GM10266 (cell line): Measurements from ENCODE around the gene AKAP11.
"Not testable (repeated sequence)": the region's sequence is repeated elsewhere in the genome, so short reads cannot be mapped to it uniquely, and the experiment has no call there.

Experiments used
- DNase-seq: peaks from one replicate; pipeline ENCODE4 v3.0.0; 2012; ENCODE audit errors: extremely low spot score
- TF ChIP-seq, protein P1 (sequence below): IDR thresholded peaks from 2 replicates; pipeline ENCODE4 v1.5.1; 2012; ENCODE audit warnings: mild to moderate bottlenecking, low read depth; ENCODE audit not compliant: control insufficient read depth, insufficient read depth; ENCODE audit errors: missing control alignments

The AKAP11 gene, protein sequence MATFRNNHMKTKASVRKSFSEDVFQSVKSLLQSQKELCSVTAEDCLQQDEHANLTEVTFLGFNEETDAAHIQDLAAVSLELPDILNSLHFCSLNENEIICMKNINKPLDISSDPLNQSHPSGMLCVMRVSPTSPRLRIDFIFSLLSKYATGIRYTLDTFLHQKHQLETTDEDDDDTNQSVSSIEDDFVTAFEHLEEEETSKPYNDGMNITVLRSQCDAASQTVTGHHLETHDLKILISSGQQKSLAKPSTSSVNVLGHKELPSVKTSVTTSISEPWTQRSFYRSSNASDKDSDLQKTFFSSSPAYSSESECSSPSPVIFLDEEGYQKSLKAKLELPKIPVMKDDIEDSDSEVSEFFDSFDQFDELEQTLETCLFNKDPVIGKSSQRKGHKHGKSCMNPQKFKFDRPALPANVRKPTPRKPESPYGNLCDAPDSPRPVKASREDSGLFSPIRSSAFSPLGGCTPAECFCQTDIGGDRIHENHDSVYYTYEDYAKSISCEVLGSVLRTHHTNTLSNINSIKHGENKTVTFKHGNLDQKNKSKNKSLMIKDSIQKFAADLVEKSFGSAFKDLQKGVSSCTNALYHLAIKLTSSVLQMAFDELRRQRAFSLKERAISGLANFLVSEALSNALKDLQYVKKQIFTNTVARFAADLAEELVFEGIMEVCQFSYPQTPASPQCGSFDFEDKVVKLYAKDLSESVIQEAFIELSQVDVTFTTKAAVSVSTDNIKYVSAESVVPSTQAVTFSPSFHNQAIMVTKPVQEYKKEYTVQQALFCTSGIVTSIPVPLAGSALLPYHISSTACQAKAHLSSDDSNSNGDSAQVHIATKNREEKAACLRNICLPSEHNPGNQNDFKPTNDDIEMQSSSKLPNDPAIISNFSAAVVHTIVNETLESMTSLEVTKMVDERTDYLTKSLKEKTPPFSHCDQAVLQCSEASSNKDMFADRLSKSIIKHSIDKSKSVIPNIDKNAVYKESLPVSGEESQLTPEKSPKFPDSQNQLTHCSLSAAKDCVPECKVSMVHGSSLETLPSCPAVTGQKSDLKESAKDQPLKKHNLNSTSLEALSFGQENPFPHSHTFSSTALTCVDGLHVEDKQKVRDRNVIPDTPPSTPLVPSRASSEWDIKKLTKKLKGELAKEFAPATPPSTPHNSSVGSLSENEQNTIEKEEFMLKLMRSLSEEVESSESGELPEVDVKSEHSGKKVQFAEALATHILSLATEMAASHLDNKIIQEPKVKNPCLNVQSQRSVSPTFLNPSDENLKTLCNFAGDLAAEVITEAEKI (N-terminal part only)

DNA sequence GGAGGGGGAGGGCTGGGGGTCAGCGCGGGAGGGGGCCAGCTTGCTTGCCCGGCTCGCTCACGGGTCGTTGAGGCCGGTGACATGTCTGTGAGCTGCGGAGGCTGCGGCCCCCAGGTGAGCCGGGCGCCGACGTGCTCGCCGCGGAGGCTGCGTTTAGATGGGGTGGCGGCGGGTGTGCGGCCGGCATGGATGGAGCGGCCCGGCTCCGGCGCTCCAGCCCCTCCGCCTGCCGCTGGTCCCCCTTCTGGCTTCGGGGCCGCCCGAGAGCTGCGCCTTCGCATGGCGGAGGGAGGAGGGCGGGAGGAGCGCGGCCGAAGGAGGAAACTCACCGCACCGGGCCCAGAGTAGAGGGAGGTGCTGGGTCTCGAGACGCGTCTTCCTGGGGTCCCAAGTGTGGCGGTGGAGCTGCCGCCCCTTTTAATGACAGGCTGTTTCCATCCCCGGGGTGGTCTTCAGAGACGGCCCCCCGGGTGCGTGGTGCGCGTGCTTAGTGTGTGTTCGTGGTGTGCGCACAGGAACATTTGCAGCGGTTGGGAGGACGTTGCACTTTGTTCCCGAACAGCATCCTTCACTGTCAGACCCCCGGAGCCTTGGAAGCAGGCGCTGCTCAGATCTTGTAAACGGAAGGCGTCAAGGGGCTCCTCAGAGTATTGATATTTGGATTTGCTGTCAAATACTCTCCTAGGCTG is at the start of gene AKAP11:
Gene AKAP11 (plus strand): TSS at position 38 of the 689 bp plus-strand sequence. CDS start 14,197 bp downstream, outside the sequence.
- TF ChIP-seq, protein P1, sequence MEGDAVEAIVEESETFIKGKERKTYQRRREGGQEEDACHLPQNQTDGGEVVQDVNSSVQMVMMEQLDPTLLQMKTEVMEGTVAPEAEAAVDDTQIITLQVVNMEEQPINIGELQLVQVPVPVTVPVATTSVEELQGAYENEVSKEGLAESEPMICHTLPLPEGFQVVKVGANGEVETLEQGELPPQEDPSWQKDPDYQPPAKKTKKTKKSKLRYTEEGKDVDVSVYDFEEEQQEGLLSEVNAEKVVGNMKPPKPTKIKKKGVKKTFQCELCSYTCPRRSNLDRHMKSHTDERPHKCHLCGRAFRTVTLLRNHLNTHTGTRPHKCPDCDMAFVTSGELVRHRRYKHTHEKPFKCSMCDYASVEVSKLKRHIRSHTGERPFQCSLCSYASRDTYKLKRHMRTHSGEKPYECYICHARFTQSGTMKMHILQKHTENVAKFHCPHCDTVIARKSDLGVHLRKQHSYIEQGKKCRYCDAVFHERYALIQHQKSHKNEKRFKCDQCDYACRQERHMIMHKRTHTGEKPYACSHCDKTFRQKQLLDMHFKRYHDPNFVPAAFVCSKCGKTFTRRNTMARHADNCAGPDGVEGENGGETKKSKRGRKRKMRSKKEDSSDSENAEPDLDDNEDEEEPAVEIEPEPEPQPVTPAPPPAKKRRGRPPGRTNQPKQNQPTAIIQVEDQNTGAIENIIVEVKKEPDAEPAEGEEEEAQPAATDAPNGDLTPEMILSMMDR: no peak
- DNase-seq: no peak

DNA sequence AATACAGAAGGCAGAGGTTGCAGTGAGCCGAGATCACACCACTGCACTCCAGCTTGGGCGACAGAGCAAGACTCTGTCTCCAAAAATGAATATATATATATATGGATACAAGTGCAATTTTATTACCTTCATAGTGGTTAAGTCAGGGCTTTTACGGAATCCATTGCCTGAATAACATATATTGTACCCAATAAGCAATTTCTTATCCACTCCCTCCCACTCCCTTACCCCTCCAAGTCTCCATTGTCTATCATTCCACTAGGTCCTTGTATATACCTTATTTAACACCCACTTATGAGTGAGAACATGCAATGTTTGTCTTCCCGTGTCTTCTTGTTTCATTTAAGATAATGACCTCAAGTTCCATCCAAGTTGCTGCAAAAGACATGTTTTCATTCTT is 48.3 kb upstream of the AKAP11 start:
- TF ChIP-seq, protein P1: no peak
- DNase-seq: no peak

DNA sequence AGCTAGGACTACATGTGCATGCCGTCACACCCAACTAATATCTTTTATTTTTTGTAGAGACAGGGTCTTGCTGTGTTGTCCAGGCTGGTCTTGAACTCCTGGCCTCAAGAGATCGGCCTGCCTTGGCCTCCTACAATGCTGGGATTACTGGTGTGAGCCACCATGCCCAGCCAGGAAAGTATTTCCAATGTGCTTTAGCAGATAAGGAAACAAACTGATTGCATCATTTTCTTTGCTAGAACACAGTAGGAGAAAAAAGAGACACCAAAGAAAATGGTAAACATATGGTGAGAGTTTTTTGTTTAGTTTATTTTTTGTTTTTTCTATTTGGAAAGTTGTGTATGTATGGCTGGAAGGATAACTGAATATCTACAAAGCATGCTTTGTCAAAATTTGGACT is 46.9 kb upstream of the AKAP11 start:
- TF ChIP-seq, protein P1: no peak
- no peak for DNase-seq

DNA sequence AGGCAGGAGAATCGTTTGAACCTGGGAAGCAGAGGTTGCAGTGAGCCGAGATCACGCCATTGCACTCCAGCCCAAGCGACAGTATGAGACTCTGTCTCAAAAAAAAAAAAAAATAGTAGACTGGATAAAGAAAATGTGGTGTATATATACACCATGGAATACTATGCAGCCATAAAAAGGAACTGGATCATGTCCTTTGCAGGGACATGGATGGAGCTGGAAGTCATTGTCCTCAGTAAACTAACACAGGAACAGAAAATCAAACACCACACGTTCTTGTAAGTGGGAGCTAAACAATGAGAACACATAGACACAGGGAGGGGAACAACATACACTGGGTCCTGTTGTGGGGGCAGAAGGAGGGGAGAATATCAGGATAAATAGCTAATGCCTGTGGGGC is 45.2 kb upstream of the AKAP11 start:
- DNase-seq: not testable (repeated sequence)

DNA sequence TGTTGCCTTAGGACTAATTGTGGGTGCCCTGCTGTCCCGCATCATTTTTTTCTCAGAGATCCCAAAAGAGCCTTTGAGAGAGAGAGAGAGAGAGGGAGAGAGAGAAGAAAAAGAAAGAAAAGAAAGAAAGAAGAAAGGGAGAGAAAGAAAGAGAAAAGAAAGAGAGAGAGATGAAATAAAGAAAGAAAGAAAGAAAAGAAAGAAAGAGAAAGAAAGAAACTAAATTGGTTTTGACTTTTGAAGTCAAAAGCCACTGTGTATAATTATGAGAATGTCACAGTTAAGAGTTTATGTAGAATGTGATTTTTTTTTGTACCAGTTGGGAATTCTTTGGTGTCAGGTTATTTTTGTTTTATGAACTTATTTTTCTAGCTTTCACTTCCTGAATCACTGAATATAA is 43.4 kb upstream of the AKAP11 start:
- no peak for DNase-seq
- TF ChIP-seq, protein P1: no peak

DNA sequence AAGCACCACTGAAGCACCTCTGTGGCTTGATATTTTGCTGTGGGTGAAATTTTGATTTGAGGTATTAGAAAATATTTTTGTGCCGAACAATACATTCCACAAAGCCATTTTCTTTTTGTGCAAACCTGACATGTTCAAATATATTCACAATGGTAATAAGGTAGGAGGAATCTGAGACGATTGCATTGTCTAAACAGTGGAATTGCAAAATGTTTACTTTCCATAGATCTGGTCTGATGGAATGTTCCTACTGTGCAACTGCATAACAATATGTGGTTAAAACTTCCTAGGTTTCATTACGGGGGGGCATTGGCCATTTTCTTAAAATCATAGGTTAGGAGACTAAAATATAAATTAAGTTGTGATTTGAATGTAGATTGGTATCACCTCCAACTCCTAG is 42.7 kb upstream of the AKAP11 start:
- no peak for DNase-seq
- TF ChIP-seq, protein P1: no peak

DNA sequence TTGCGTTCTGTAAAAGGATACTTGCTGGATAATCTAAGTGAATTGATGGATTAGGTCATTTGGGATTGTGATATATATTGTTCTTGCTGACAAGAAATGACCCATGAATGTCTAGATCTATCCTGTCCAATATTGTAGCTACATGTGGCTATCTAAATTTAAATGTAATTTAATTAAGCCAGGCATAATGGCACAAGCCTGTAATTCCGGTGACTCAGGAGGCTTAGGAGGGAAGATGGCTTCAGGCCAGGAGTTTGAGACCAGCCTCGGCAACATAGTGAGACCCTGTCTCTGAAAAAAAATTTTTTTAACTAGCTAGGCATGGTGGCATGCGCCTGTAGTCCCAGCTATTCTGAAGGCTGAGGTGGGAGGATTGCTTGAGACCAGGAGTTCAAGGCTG is 39.3 kb upstream of the AKAP11 start:
- TF ChIP-seq, protein P1: no peak
- no peak for DNase-seq
